Renal cortex interstitium (tissue), 15 donors: ENCODE results near the gene PYCARD. TPM values are rescaled to one million over a fixed set of nuclear protein-coding genes. Genes with fewer than 3 reads are reported as not detected.
"Not testable (repeated sequence)": the region's sequence is repeated elsewhere in the genome, so short reads cannot be mapped to it uniquely, and the experiment has no call there.

Source experiments
- DNase-seq, 11 donors: peaks; one replicate each; pipeline ENCODE4 v3.0.0-alpha.2; 2013; ENCODE audit warnings: low read depth in 9 of 11, low spot score in 4 of 11; ENCODE audit errors: extremely low read depth in 1 of 11
- long read RNA-seq, 16 experiments: transcript quantifications; one replicate each; lab custom pipeline, GENCODE V29; 2026
- polyA plus RNA-seq, 3 donors: library from polyadenylated mRNA; unstranded; fragments of 120-200 nt; gene quantifications; one replicate each; pipeline ENCODE4 v1.2.1, GENCODE V29; 2013; ENCODE audit not compliant: insufficient read length in 3 of 3

Gene PYCARD
- 10 to 100 TPM in 2 of 3 donors, 1 to 10 TPM in 1; 7.2 to 11.1 (median 10.9) TPM for polyA plus RNA-seq
- long read RNA-seq, donor 1, transcript PYCARD-201 (3 exons, 990 nt) = major isoform, 9 of 11 reads
- long read RNA-seq, donor 1, partial matches to known transcripts = 0 of 11 reads
- long read RNA-seq, donor 1, other reads (novel, unspliced or antisense) = 0 of 11 reads
- long read RNA-seq, donor 2, transcript PYCARD-201 (3 exons, 990 nt) = major isoform, 11 of 14 reads
- long read RNA-seq, donor 2, partial matches to known transcripts = 0 of 14 reads
- long read RNA-seq, donor 2, other reads (novel, unspliced or antisense) = 0 of 14 reads
- long read RNA-seq, donor 3, transcript PYCARD-201 (3 exons, 990 nt) = major isoform, 15 of 19 reads
- long read RNA-seq, donor 3, partial matches to known transcripts = 0 of 19 reads
- long read RNA-seq, donor 3, other reads (novel, unspliced or antisense) = 0 of 19 reads
- long read RNA-seq, donor 4, partial matches to known transcripts = 0 of 4 reads
- long read RNA-seq, donor 4, other reads (novel, unspliced or antisense) = 0 of 4 reads
- long read RNA-seq, donor 5 = 0 reads
- long read RNA-seq, donor 6, transcript PYCARD-201 (3 exons, 990 nt) = major isoform, 10 of 11 reads
- long read RNA-seq, donor 6, partial matches to known transcripts = 0 of 11 reads
- long read RNA-seq, donor 6, other reads (novel, unspliced or antisense) = 0 of 11 reads
- long read RNA-seq, donor 7, transcript PYCARD-201 (3 exons, 990 nt) = major isoform, 14 of 15 reads
- long read RNA-seq, donor 7, partial matches to known transcripts = 0 of 15 reads
- long read RNA-seq, donor 7, other reads (novel, unspliced or antisense) = 0 of 15 reads
- long read RNA-seq, donor 8 = 0 reads
- long read RNA-seq, donor 9, transcript PYCARD-201 (3 exons, 990 nt) = major isoform, 12 of 13 reads
- long read RNA-seq, donor 9, partial matches to known transcripts = 0 of 13 reads
- long read RNA-seq, donor 9, other reads (novel, unspliced or antisense) = 0 of 13 reads
- long read RNA-seq, donor 10, transcript PYCARD-201 (3 exons, 990 nt) = major isoform, 7 of 10 reads
- long read RNA-seq, donor 10, partial matches to known transcripts = 0 of 10 reads
- long read RNA-seq, donor 10, other reads (novel, unspliced or antisense) = 0 of 10 reads
- long read RNA-seq, donor 11, transcript PYCARD-201 (3 exons, 990 nt) = major isoform, 6 of 6 reads
- long read RNA-seq, donor 11, partial matches to known transcripts = 0 of 6 reads
- long read RNA-seq, donor 11, other reads (novel, unspliced or antisense) = 0 of 6 reads
- long read RNA-seq, donor 12, partial matches to known transcripts = 0 of 2 reads
- long read RNA-seq, donor 12, other reads (novel, unspliced or antisense) = 0 of 2 reads
- long read RNA-seq, donor 13 = 0 reads
- long read RNA-seq, donor 14, transcript PYCARD-201 (3 exons, 990 nt) = major isoform, 11 of 12 reads
- long read RNA-seq, donor 14, partial matches to known transcripts = 0 of 12 reads
- long read RNA-seq, donor 14, other reads (novel, unspliced or antisense) = 0 of 12 reads
- long read RNA-seq, donor 15, transcript PYCARD-201 (3 exons, 990 nt) = major isoform, 8 of 8 reads
- long read RNA-seq, donor 15, partial matches to known transcripts = 0 of 8 reads
- long read RNA-seq, donor 15, other reads (novel, unspliced or antisense) = 0 of 8 reads
- long read RNA-seq, donor 16, transcript PYCARD-201 (3 exons, 990 nt) = major isoform, 28 of 31 reads
- long read RNA-seq, donor 16, partial matches to known transcripts = 0 of 31 reads
- long read RNA-seq, donor 16, other reads (novel, unspliced or antisense) = 0 of 31 reads

- no peak for DNase-seq
Measured at GRCh38 chr16:31202414-31203375, at the start of gene PYCARD. PYCARD (minus strand) TSS chr16:31202760; CDS start chr16:31202690, 70 bp downstream.

GRCh38 chr16:31251435-31251834, 48.9 kb upstream of the PYCARD start:
- DNase-seq = no peak

GRCh38 chr16:31250782-31251384, 48.3 kb upstream of the PYCARD start:
- no peak for DNase-seq

- no peak for DNase-seq
Measured at GRCh38 chr16:31248344-31248743, 45.8 kb upstream of the PYCARD start.

- no peak for DNase-seq
Measured at GRCh38 chr16:31246296-31246695, 43.7 kb upstream of the PYCARD start.

GRCh38 chr16:31245598-31245997, 43.0 kb upstream of the PYCARD start:
- DNase-seq = not testable (repeated sequence)

GRCh38 chr16:31243734-31244670, 41.4 kb upstream of the PYCARD start:
- no peak for DNase-seq

GRCh38 chr16:31242206-31242605, 39.6 kb upstream of the PYCARD start:
- no peak for DNase-seq

GRCh38 chr16:31238041-31238440, 35.5 kb upstream of the PYCARD start:
- no peak for DNase-seq

GRCh38 chr16:31229501-31229900, 26.9 kb upstream of the PYCARD start:
- DNase-seq = no peak

GRCh38 chr16:31228206-31228605, 25.6 kb upstream of the PYCARD start:
- no peak for DNase-seq

- no peak for DNase-seq
Measured at GRCh38 chr16:31225193-31225592, 22.6 kb upstream of the PYCARD start.

GRCh38 chr16:31224092-31224955, 21.8 kb upstream of the PYCARD start:
- DNase-seq = no peak

- DNase-seq = no peak
Measured at GRCh38 chr16:31223044-31223443, 20.5 kb upstream of the PYCARD start.
